HepG2 (cell line): Measurements from ENCODE around the gene ARHGEF4. TPM values are rescaled to one million over a fixed set of nuclear protein-coding genes. Genes with fewer than 3 reads are reported as not detected.
A peak's percentile ranks its signal among the peaks of the same experiment; 100 is the strongest.

Experiments used
- CREB1 ChIP-seq, 2 experiments: fragments of 450-650 bp in 1 of 2; IDR thresholded peaks; 2 replicates each; pipeline ENCODE4 v1.6.1; 2016 to 2017; ENCODE audit warnings: control low read depth in 1 of 2, mild to moderate bottlenecking in 1 of 2, missing compliant biosample characterization in 1 of 2, missing genetic modification characterization in 1 of 2
- HOXD1 ChIP-seq: sonication (generic); formaldehyde crosslinking; IDR thresholded peaks from 2 replicates; pipeline ENCODE4 v1.5.0; 2020; ENCODE audit warnings: missing genetic modification reagents
- JDP2 ChIP-seq: sonication (generic); formaldehyde crosslinking; IDR thresholded peaks from 2 replicates; pipeline ENCODE4 v1.8.1; 2022; ENCODE audit warnings: missing genetic modification reagents, borderline replicate concordance
- NR2F6 ChIP-seq, 2 experiments: IDR thresholded peaks; 2 replicates each; pipeline ENCODE4 v1.6.1; 2016; ENCODE audit warnings: antibody characterized with exemption in 1 of 2, mild to moderate bottlenecking in 1 of 2
- RXRA ChIP-seq: sonication (generic); formaldehyde crosslinking; IDR thresholded peaks from 2 replicates; pipeline ENCODE4 v1.5.1; 2020; ENCODE audit warnings: missing genetic modification reagents
- SOX13 ChIP-seq, 3 experiments: fragments of 450-650 bp in 1 of 3; sonication (generic) in 1 of 3; formaldehyde crosslinking in 1 of 3; IDR thresholded peaks in 2 of 3; conservative IDR thresholded peaks in 1 of 3; 2 replicates each; pipeline versions ENCODE4 v1.5.0 to v1.6.1; 2016 to 2020; ENCODE audit warnings: antibody characterized with exemption in 1 of 3, mild to moderate bottlenecking in 1 of 3, missing compliant biosample characterization in 1 of 3, missing genetic modification reagents in 1 of 3, moderate library complexity in 1 of 3
- TAF1 ChIP-seq: sonication (generic); formaldehyde crosslinking; IDR thresholded peaks from 2 replicates; pipeline ENCODE4 v1.4.0; 2020; ENCODE audit warnings: missing genetic modification reagents
- TOPORS ChIP-seq: sonication (generic); formaldehyde crosslinking; IDR thresholded peaks from 2 replicates; pipeline ENCODE4 v1.8.0; 2023; ENCODE audit warnings: mild to moderate bottlenecking, missing genetic modification reagents
- U2AF1 ChIP-seq: fragments of 200-400 bp; formaldehyde crosslinking; optimal IDR thresholded peaks from 2 replicates; pipeline ENCODE3; 2017; ENCODE audit warnings: mild to moderate bottlenecking, low read depth, low read length
- U2AF2 ChIP-seq: fragments of 200-400 bp; formaldehyde crosslinking; IDR thresholded peaks from 2 replicates; pipeline ENCODE4 v1.6.1; 2017; ENCODE audit warnings: low read depth, mild to moderate bottlenecking, low read length
- ZNF607 ChIP-seq: sonication (generic); formaldehyde crosslinking; IDR thresholded peaks from 2 replicates; pipeline ENCODE4 v1.5.1; 2020; ENCODE audit warnings: missing genetic modification reagents, mild to moderate bottlenecking, borderline replicate concordance
- ZNF883 ChIP-seq: sonication (generic); formaldehyde crosslinking; IDR thresholded peaks from 2 replicates; pipeline ENCODE4 v1.5.1; 2020; ENCODE audit warnings: mild to moderate bottlenecking, missing genetic modification reagents; ENCODE audit errors: not compliant biosample characterization
- polyA plus RNA-seq, 8 experiments: library from polyadenylated mRNA; depleted of rRNA in 3 of 8; stranded (reverse) in 7 of 8; unstranded in 1 of 8; fragments of >200 nt; fragmentation: Illumina TruSeq in 4 of 8; extraction: Trizol in 4 of 8; gene quantifications; 2 replicates each; pipeline versions ENCODE4 v1.2.1 to v1.2.3, GENCODE V29; 2011 to 2016; ENCODE audit warnings: low read depth in 4 of 8, missing spikeins in 1 of 8, mixed read lengths in 1 of 8; ENCODE audit not compliant: insufficient read depth in 1 of 8
- total RNA-seq, 5 experiments: library from RNA; depleted of rRNA; stranded (reverse); fragments of >200 nt; fragmentation: Illumina TruSeq; extraction: Trizol; gene quantifications; 2 replicates each; pipeline ENCODE4 v1.2.3, GENCODE V29; 2016; ENCODE audit warnings: low read depth in 1 of 5
- TF ChIP-seq, protein P1 (sequence below): sonication (generic); formaldehyde crosslinking; IDR thresholded peaks from 2 replicates; pipeline ENCODE4 v1.8.1; 2023; ENCODE audit warnings: mild to moderate bottlenecking, missing genetic modification reagents
- TF ChIP-seq, protein P2 (sequence below): sonication (generic); formaldehyde crosslinking; IDR thresholded peaks from 2 replicates; pipeline ENCODE4 v1.9.0; 2021; ENCODE audit warnings: missing genetic modification reagents, borderline replicate concordance
- TF ChIP-seq, protein P3 (sequence below): sonication (generic); formaldehyde crosslinking; IDR thresholded peaks from 2 replicates; pipeline ENCODE4 v1.4.0; 2020; ENCODE audit warnings: mild to moderate bottlenecking, missing genetic modification reagents
- TF ChIP-seq, protein P4 (sequence below): sonication (generic); formaldehyde crosslinking; IDR thresholded peaks from 2 replicates; pipeline ENCODE4 v1.8.1; 2022; ENCODE audit warnings: low read depth, mild to moderate bottlenecking, missing genetic modification reagents
- TF ChIP-seq, protein P5 (sequence below): sonication (generic); formaldehyde crosslinking; IDR thresholded peaks from 2 replicates; pipeline ENCODE4 v1.4.0; 2020; ENCODE audit warnings: low read depth, mild to moderate bottlenecking, missing genetic modification reagents
- TF ChIP-seq, protein P6 (sequence below): sonication (generic); formaldehyde crosslinking; IDR thresholded peaks from 2 replicates; pipeline ENCODE4 v1.9.0; 2021; ENCODE audit warnings: missing genetic modification reagents, mild to moderate bottlenecking, borderline replicate concordance

The ARHGEF4 gene
- total and polyA plus RNA-seq, 2 of the 13 experiments (the other 11 are each of a cell fraction or from before 2014, with no cell fraction given) = 0.11 to 0.13 TPM

DNA sequence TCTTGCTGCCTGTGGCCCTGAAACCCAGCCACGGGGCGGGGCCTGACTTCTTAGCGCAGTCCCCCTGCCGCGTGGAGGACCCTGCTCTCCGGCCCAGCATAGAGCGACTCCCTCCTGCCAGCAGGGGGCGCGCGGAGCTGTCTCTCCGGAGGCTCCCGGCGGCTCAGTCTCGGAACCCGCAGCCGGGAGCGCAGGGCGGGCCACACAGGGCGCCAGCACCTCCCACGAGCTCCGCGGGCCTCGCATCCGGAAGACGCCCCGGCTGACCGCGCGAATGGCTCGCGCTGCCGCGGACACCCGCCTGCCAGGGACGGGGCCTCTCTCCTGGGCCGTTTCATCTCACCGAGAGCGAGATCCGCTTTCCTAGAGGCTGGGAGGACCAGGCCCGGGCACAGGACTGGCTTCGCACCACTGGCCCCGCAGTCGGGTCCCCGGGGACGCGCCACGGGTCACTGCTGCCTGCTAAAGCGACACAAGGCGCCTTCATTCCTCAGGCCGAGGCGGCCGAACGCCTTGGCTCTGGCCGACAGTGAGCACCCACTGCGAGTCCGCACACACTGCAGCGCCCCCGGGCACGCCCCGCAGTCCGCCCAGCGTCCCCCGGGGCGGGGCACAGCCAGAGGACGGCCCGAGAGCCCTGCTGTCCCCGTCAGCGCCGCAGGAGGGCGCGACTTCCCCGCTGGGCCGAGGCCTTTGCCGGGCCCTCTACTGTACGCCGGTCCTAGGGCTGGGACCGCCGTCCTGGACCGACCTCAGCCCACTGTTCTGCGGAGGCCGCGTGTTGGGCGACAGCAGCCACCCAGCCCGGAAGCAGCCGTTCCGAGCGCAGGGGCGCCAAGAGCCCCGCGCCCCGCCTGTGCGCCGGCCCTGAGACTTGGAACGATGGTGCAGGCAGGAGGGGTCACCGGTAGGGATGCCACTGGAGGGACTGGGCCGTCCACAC, 39.0 kb upstream of the ARHGEF4 start (continued):
- TF ChIP-seq, protein P1, sequence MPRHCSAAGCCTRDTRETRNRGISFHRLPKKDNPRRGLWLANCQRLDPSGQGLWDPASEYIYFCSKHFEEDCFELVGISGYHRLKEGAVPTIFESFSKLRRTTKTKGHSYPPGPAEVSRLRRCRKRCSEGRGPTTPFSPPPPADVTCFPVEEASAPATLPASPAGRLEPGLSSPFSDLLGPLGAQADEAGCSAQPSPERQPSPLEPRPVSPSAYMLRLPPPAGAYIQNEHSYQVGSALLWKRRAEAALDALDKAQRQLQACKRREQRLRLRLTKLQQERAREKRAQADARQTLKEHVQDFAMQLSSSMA (CRISPR knock-in tag) = 0 out of 2 replicates have a peak, but pooled peaks have one; percentile 60
- TF ChIP-seq ZNF607 (CRISPR knock-in tag) = peak; percentile 94; the same call in 1 of the 2 replicates
- no peak for TF ChIP-seq U2AF2
- TF ChIP-seq TAF1 (CRISPR knock-in tag) = peak; percentile 45; the same call in 1 of the 2 replicates
- no peak for TF ChIP-seq JDP2 (CRISPR knock-in tag)
- TF ChIP-seq, protein P2, sequence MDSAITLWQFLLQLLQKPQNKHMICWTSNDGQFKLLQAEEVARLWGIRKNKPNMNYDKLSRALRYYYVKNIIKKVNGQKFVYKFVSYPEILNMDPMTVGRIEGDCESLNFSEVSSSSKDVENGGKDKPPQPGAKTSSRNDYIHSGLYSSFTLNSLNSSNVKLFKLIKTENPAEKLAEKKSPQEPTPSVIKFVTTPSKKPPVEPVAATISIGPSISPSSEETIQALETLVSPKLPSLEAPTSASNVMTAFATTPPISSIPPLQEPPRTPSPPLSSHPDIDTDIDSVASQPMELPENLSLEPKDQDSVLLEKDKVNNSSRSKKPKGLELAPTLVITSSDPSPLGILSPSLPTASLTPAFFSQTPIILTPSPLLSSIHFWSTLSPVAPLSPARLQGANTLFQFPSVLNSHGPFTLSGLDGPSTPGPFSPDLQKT (CRISPR knock-in tag) = no peak
- TF ChIP-seq SOX13 (IDR thresholded peaks at IDR 0.05) = no peak
- no peak; a peak in 1 of 4 replicates for TF ChIP-seq SOX13 (CRISPR knock-in tag; conservative IDR thresholded peaks at IDR 0.05 in 1 of 2, IDR thresholded peaks at IDR 0.05 in 1 of 2)
- no peak for TF ChIP-seq CREB1 (IDR thresholded peaks at IDR 0.05)
- TF ChIP-seq CREB1 (CRISPR knock-in tag; IDR thresholded peaks at IDR 0.05) = no peak
- TF ChIP-seq, protein P3, sequence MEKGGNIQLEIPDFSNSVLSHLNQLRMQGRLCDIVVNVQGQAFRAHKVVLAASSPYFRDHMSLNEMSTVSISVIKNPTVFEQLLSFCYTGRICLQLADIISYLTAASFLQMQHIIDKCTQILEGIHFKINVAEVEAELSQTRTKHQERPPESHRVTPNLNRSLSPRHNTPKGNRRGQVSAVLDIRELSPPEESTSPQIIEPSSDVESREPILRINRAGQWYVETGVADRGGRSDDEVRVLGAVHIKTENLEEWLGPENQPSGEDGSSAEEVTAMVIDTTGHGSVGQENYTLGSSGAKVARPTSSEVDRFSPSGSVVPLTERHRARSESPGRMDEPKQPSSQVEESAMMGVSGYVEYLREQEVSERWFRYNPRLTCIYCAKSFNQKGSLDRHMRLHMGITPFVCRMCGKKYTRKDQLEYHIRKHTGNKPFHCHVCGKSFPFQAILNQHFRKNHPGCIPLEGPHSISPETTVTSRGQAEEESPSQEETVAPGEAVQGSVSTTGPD = no peak
- no peak for TF ChIP-seq NR2F6 (IDR thresholded peaks at IDR 0.05)
- TF ChIP-seq NR2F6 (CRISPR knock-in tag; IDR thresholded peaks at IDR 0.05) = 0 out of 2 replicates have a peak, but pooled peaks have one; percentile 14
- TF ChIP-seq, protein P4, sequence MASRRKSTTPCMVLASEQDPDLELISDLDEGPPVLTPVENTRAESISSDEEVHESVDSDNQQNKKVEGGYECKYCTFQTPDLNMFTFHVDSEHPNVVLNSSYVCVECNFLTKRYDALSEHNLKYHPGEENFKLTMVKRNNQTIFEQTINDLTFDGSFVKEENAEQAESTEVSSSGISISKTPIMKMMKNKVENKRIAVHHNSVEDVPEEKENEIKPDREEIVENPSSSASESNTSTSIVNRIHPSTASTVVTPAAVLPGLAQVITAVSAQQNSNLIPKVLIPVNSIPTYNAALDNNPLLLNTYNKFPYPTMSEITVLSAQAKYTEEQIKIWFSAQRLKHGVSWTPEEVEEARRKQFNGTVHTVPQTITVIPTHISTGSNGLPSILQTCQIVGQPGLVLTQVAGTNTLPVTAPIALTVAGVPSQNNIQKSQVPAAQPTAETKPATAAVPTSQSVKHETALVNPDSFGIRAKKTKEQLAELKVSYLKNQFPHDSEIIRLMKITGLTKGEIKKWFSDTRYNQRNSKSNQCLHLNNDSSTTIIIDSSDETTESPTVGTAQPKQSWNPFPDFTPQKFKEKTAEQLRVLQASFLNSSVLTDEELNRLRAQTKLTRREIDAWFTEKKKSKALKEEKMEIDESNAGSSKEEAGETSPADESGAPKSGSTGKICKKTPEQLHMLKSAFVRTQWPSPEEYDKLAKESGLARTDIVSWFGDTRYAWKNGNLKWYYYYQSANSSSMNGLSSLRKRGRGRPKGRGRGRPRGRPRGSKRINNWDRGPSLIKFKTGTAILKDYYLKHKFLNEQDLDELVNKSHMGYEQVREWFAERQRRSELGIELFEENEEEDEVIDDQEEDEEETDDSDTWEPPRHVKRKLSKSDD (CRISPR knock-in tag) = no peak
- peak; percentile 67; the same call in 1 of the 2 replicates for TF ChIP-seq HOXD1 (CRISPR knock-in tag)
- TF ChIP-seq U2AF1 = no peak
- TF ChIP-seq, protein P5, sequence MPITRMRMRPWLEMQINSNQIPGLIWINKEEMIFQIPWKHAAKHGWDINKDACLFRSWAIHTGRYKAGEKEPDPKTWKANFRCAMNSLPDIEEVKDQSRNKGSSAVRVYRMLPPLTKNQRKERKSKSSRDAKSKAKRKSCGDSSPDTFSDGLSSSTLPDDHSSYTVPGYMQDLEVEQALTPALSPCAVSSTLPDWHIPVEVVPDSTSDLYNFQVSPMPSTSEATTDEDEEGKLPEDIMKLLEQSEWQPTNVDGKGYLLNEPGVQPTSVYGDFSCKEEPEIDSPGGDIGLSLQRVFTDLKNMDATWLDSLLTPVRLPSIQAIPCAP (CRISPR knock-in tag) = 0 out of 2 replicates have a peak, but pooled peaks have one; percentile 18
- TF ChIP-seq ZNF883 (CRISPR knock-in tag) = peak; percentile 91
- TF ChIP-seq, protein P6, sequence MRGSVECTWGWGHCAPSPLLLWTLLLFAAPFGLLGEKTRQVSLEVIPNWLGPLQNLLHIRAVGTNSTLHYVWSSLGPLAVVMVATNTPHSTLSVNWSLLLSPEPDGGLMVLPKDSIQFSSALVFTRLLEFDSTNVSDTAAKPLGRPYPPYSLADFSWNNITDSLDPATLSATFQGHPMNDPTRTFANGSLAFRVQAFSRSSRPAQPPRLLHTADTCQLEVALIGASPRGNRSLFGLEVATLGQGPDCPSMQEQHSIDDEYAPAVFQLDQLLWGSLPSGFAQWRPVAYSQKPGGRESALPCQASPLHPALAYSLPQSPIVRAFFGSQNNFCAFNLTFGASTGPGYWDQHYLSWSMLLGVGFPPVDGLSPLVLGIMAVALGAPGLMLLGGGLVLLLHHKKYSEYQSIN (CRISPR knock-in tag) = no peak
- TF ChIP-seq TOPORS (CRISPR knock-in tag) = peak; percentile 81; the same call in 1 of the 2 replicates
- peak; percentile 18; the same call in 1 of the 2 replicates for TF ChIP-seq RXRA (CRISPR knock-in tag)
